GM19351 (cell line): Measurements from ENCODE around the gene PATJ.
"Not testable (repeated sequence)": the region's sequence is repeated elsewhere in the genome, so short reads cannot be mapped to it uniquely, and the experiment has no call there.

Source experiments
- ATAC-seq: cut with Tn5 transposase; IDR thresholded peaks from one replicate; pipeline ENCODE4 v1.9.1; 2021; ENCODE audit warnings: mild to moderate bottlenecking, moderate library complexity; ENCODE audit not compliant: unreplicated experiment

The PATJ gene

DNA sequence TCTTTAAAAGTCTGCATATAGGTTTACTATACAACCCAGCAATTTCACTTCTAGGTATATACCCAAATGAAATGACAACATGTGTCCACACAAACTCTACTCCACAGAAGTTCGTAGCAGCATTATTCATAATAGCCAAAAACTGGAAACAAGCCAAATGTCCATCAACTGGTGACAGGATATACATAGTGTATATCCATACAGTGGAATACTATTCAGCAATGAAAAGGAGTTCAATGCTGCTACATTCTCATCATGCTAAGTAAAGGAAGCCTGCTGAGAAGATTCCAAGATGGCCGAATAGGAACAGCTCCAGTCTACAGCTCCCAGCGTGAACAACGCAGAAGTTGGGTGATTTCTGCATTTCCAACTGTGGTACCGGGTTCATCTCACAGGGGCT lies 200.6 kb downstream of the PATJ start:
- no peak for ATAC-seq

DNA sequence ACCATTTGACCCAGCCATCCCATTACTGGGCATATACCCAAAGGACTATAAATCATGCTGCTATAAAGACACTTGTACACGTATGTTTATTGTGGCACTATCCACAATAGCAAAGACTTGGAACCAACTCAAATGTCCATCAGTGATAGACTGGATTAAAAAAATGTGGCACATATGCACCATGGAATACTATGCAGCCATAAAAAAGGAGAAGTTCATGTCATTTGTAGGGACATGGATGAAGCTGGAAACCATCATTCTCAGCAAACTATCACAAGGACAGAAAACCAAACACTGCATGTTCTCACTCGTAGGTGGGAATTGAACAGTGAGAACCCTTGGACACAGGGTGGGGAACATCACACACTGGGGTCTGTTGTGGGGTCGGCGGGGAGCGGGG lies 206.4 kb downstream of the PATJ start:
- not testable (repeated sequence) for ATAC-seq

DNA sequence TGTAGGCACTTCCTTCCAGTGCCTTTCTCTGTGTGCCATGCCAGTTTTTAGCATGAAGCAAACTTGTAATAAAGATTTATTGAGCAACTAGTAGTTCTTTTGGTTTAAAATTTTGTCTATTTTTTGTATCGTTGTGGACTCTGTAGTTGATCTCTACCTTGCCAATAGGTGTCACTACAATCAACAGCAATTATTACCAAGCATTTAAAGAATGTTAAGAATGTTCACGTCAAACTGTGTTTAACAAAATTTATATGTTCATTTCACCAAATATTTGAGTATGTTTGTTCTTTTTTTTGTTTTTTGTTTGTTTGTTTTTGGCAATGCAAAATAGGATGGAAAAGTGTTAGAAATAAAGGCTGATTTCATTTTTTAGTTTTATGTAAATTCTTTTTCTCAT lies 208.1 kb downstream of the PATJ start:
- ATAC-seq = no peak

DNA sequence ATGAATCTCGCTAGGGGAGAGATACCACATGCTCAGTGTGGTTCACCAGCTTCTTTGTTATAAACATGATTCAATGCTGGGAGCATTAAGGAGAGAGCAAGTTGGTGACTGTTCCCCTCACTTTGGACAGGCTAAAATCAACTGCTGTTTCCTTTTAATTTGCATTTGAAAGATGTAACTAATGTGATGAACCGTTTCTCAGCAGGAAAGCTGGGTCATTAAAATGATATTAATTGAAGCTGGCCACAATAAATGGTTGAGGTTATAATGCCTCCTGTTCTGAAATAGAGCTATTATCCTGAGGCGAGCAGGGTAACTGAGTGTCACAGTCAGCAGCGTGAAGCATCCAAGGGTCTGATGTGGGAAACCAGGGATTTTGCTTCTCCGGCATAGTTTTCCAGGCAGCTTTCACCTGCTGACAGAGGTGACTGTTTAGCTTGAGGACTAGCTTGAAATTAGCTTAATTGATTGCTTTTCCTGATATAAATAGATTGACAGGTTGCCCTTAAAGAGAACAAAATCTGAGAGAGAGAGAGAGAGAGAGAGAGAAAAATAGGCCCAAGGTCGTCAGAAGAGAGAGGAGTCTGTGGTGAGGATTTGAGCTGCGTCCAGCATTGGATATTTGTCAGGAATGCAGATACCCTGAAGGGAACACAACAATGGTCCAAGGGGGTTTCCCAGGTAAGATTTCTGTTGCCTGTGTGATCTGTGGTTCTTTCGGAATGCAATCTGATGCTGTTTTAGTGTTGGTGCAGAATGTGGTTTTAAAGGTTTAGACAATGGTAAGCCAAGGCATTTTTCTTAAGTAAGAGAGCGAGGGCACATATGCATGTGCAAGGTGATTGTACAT lies 209.7 kb downstream of the PATJ start:
- no peak for ATAC-seq

DNA sequence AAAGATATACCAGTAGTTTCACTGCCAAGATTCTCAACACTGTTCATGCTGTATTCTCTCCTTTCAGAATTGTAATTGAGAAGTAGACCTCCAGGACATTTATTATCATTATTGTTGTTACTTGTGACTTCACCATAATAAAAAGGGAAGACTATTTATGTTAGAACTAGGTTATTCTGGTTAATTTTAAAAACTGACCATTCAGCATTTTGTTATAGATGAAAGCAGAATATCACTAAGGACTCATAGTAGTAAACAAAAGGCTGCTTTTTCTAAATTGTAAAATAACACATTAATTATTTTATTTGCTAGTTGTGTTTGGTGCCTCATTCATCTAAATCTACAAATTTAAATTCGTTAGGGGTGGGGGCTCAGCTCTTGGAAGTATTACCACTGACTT lies 210.4 kb downstream of the PATJ start:
- ATAC-seq = no peak

DNA sequence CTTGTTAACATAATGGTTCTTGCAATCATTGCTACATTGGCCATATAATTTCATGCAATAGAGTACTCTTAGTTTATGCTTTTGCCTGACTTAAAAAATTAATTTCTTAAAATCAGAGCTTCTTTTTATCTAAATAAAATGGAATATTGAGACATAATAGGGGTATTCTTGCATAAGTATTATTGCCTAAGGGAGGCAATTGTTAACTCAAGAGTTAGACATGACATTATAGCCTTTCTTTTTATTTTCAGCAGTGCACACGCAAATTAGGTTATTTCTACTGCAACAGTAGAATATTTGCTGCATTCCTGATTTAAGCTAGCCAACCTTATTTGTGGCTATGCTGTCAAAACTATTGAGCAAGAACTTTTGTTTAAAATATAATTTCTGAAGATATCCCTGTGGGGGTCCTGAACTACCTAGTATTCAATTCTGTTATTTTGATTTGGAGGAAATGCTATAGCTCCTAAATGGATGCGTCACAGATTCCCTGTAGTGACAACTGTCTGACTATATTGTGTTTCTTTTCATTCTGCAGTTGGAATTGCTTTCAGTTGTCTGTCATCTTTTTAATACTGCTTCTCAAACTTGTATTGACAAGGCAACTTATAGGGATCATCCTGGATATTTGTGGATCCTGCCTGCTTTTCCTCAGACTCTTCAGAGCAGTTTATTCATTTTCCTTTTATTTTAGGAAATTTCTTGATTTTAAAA lies 211.0 kb downstream of the PATJ start:
- no peak for ATAC-seq

DNA sequence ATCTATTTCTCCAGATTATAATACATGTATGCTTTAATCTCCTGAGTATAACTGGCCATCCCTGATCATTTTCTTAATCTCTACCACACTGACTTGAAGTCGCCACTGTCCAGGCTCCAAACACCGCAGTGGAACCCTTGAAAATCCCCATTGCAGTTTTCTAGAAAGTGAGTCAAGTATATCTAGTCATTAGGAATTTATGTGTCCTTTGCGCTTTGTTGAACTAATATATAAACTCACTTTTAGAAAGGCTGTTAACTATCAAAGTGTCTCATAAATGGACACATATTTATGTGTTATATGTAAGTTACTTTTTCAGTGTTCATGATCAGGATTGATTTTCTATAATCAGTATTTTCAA lies 211.5 kb downstream of the PATJ start:
- no peak for ATAC-seq

DNA sequence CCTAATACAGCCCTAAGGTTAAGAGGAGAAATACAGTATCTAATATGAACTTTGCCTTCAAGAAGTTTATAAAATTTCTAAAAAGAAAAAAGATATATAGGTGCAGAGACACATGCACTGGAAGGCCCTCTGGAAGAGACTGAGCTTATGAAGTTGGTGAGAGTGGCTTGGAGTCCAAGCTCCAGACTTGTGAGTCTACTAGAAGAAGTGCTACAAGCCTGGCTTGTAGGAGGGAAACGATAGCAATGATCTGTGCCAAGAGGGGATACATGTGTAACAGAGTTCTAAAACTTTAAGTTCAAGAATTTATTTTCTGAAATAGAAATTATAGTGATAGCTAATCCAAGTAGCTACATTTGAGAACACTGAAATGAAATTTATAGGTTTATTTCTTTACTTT lies 213.0 kb downstream of the PATJ start:
- ATAC-seq = no peak

DNA sequence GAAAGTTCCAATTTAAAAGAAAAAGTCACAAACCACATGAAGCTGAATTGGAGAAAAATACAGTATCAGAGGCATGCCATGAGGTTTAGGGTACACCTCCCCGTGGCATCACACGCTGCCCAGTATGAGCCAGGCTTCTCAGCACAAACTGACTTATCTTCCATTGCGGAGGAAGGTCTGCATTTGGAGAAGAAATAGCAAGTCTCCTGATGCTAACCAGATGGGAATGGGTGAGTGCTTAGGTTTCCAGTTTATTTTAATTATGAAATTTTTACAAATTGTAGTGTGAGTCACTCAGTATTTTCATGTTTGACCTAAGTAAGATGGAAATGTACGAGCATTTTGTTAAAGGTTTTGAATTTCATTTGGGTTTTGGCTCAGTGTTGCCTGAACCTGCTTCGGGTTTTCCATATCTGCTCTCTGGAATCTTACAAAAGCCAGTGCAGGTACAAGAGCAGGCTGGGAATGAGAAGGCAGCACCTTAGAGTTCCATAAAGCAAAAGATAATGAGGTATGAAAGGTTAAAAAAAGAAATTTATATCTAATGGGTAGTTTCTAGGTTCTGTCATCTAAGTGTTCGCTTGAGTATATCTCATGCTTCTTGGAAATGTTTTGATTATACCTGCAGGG lies 213.9 kb downstream of the PATJ start:
- ATAC-seq = no peak

DNA sequence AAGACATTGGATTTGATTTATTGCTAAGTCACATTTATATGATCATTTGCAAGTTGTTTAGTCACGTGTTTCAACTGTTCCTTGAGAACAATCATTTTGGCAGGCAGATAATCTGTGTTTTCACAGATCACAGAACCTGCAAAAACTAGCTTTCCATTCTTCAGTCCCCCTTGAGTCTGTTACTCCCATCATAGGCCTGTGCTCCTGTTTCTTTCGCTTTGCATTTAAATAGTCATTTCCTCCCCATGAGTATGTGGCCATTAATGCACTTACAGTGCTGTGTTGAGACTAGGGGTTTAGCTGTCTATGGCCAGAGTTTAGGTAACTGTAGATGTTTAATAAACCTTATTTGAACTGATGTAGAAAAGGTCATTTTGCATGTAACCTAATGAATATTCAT lies 214.5 kb downstream of the PATJ start:
- no peak for ATAC-seq

DNA sequence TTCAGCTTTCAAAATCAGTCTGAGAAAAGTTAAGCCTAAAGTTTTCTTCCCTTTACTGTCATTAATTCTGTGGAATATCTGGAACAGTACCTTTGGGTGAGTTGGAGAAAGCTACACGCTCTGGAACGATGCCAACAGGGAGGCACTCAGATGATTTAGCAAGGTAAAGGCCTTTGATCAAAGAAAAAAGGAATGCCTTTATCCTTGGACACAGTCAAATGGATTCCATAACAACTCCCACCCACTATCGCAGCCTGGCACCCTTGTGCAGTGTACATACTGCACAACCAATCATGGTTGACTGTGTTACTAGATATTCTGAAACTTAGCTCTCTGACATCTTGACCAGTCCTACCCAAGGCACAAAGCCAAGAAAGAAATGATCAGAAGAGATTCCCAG lies 218.7 kb downstream of the PATJ start:
- ATAC-seq = no peak

DNA sequence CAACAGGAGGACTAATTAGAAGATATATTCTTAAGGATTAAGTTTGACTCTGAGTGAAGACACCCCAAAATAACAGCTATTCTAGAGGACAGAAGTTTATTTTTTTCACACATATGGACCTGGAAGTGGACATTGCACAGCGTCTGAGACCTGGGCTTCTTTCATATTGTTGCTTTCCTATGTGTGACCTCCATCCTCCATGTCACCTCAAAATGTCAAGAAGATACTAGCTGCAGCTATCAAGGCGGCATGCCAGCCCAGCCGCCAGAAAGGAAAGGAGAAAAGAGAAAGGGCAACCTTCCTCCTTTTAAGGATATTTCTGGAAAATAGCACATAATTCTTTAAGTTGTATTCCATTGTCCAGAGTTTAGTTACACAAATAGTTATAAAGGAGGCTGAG lies 220.4 kb downstream of the PATJ start:
- no peak for ATAC-seq

DNA sequence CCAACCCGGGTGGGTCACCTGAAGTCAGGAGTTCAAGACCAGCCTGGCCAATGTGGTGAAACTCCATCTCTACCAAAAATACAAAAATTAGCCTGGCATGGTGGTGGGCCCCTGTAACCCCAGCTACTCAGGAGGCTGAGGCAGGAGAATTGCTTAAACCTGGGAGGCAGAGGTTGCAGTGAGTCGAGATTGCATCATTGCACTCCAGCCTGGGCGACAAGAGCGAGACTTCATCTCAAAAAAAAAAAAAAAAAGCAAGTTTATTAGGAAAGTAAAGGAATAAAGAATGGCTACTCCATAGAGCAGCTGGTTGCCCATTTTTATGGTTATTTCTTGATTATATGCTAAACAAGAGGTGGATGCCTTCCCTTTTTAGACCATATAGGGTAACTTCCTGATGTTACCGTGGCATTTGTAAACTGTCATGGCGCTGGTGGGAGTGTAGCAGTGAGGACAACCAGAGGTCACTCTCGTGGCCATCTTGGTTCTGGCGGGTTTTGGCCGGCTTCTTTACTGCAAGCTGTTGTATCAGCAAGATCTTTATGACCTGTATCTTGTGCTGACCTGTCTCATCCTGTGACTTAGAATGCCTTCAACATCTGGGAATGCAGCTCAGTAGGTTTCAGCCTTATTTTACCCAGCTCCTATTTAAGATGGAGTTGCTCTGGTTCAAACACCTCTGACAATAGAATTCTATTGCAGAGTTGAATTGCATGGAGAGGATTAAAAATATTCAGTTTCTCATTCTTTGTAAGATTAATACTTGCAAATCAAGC lies 224.4 kb downstream of the PATJ start:
- not testable (repeated sequence) for ATAC-seq

DNA sequence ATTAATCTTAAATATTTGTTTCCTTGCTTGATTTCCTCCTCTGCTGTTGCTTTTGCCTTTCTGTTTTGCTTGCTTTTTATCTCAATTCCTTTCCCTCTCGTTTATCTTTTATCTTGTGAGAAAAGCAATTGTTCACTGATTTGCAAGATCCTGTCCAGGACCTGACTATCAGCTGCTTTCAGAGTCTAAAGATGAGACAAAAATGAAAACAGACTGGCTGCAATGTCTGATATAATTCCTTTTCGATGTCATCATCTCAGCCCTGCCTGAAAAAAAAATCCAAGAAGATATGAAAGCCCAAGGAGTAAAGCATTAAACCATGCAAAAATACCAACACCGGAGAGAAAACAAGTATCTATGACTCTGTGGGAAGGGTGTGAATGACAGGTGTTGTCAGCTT lies 225.5 kb downstream of the PATJ start:
- ATAC-seq = no peak

DNA sequence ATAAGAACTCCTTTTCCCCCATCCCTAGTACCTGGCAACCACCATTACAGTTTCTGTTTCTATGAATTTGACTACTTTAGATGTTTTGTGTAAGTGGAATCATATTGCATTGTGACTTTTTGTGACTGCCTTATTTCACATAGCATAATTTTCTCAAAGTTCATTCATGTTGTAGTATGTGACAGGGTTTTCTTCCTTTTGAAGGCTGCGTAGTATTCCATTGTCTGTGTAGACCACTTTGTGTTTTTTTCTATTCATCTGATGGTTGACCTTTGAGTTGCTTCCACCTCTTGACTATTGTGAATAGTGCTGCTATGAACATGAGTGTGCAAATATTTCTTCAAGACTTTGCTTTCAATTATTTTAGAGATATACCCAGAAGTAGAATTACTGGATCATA lies 226.6 kb downstream of the PATJ start:
- no peak for ATAC-seq

DNA sequence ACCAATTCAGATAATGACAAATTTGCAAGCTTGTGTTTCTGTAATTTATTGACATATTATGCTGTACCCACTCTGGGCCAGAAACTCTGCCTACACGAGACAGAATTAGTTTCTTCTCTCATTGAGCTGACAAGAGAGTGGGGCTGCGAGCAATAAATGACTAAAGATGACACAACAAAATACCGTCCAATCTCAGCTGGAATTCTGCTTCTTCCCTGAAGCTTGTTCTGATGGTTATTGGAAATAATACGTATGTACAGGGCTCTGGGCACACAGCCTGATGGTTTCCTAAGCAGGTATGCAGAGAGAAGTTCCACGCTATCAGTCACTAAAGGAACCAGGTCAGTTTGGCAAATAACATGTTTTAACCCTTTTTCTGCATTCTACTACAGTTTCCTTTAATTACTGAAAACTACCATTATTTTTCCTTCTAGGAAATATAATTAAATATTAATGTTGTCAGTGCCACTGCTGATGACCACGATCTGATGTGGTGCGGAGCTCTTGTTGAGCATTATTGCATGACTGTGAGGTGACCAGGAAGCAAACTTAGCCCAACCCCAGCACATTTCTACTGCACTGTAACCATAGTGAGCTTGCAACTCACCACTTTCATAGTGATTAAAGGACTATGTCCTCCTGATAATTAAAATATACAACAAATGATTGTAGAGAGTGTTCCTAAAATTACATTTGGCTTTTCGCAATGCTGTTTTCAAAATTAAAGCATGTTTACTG lies 231.0 kb downstream of the PATJ start:
- no peak for ATAC-seq

DNA sequence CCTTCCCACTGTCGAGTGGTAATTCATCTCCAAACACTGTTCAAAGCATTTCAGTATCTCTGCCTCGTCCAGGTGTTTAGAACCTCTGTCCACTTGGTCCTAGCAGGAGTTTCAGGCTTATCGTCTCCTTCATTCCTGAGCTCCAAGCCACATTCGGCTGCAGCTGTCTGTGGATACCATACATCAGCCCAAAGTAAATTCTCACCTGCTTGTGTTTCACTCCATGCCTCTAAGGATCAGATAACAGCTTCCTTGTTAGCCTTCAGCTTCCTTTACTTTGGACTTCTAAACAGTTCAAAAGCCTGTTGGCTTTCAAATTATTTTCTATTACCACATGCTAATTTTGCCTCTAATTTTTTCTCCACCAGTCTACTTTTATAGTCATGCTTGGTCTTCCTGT lies 233.4 kb downstream of the PATJ start:
- no peak for ATAC-seq

DNA sequence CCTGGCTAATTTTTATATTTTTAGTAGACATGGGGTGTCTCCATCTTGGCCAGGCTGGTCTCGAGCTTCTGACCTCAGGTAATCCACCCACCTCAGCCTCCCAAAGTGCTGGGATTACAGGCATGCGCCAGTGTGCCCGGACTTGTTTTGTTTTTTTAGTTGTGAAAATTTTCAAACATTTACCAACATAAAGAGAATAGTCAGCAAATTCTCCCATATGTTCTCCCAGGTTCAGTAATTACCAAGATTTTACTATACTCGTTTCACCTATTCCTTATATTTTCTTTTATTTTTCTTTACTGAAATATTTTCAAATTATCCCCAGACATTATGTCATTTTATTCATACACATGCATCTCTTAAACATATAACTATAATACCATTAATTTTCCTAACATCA lies 234.3 kb downstream of the PATJ start:
- ATAC-seq = no peak

DNA sequence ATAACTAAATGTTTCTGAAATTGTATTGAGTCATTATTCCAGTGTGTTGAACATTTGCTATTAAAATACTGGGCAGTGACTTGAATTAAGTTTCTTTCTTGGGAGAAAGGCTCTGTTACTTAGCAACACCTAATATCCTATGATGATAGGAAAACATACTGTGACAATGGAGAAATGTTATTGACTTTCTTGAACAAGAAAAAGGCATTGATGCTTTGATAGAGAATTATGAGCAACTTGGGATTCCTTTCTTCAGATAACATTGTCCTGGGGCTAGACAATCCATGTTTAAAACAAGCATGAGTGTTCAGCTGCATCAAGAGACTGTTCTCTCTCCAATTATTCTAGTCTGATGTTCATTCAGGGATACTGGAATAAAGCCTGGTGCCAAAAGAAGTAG lies 236.5 kb downstream of the PATJ start:
- no peak for ATAC-seq

DNA sequence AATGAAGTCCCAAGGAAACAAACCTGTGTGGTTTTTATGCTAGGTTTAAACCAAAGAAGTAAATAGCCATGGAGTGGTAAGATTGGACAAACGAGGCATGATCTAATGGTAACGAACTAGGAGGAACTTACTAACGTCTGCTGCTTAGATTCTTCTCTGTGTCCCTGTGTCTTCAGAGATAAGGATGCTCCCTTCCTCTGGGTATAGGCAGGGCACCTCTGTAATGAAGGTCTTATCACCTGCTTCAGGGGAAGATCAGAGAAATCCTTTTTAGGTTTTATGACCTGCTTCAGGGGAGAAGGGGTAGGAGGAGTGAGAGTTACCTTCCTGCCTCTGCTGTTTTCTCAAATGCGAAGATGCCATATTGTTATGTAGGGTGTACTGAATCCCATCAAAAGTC lies 237.4 kb downstream of the PATJ start:
- no peak for ATAC-seq

DNA sequence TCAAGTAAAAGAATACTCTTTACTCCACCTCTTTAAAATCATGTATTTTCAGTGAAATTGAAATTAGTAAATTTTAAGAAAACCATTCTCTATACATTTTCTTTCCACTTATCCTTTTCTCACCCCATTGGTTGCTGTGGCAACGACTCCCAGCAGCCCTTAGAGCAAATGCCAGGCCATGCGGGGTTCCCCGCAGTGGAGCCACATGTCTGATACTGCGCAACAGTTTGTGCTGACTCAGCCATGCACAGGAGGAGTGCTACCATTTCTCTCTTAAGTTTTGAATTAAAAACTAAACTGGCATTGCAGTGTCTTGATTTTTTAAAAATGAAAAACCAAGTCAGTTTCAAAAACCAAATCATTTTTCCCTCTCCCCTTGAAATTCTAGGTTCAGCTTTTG lies 238.3 kb downstream of the PATJ start:
- no peak for ATAC-seq
